ENCODE measurements around the gene ACOX1. TPM values are rescaled to one million over a fixed set of nuclear protein-coding genes. Genes with fewer than 3 reads are reported as not detected.

The ACOX1 gene
- total and polyA plus RNA-seq, 2 of the 13 experiments (the other 11 are each of a cell fraction or from before 2014, with no cell fraction given) = 86.4 to 120 TPM

DNA sequence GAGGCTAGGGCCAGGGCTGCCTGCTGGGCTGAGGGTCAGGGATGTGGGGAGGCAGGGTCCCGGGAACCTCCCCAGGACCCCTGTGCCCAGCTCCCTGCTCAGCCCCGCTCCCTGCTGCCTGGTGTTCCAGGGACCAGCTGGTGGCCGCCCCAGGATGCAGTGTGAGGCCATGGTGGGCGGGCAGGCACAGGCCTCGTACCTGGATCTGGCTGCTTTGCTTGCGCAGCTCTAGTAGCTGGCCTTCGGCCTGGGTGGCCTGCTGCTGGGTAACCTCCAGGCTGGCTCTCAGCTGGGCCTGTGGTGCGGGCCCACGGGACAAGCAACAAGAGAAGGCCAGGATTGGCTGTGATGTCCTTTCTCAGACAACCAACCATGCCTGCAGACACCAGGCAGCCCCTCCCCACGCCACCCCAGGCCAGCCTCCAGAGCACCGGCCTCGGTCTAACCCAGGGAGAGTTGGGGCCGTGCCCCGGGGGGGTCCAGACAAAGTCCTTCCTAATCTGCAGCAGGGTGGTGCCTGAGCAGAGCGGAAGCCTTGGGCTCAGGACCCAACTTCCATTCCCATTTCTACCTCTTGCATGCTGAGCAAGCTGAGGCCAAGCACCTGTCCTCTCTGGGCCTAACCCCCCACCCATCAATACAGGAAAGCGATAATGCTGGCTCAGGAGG lies 86.3 kb downstream of the ACOX1 start (continued):
- no peak for TF ChIP-seq SRSF4 (IDR thresholded peaks at IDR 0.05; ENCODE audit: low read depth, low read length, poor library complexity, severe bottlenecking)
- TF ChIP-seq ZNF232 (CRISPR knock-in tag; IDR thresholded peaks at IDR 0.05; ENCODE audit: borderline replicate concordance) = peak; percentile 34; the same call in 1 of the 2 replicates
- TF ChIP-seq CHCHD3 (CRISPR knock-in tag; IDR thresholded peaks at IDR 0.05) = no peak
- TF ChIP-seq, protein P1, sequence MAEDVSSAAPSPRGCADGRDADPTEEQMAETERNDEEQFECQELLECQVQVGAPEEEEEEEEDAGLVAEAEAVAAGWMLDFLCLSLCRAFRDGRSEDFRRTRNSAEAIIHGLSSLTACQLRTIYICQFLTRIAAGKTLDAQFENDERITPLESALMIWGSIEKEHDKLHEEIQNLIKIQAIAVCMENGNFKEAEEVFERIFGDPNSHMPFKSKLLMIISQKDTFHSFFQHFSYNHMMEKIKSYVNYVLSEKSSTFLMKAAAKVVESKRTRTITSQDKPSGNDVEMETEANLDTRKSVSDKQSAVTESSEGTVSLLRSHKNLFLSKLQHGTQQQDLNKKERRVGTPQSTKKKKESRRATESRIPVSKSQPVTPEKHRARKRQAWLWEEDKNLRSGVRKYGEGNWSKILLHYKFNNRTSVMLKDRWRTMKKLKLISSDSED (CRISPR knock-in tag; IDR thresholded peaks at IDR 0.05) = no peak
- TF ChIP-seq POGZ (CRISPR knock-in tag; IDR thresholded peaks at IDR 0.05) = peak; percentile 34
- TF ChIP-seq, protein P2, sequence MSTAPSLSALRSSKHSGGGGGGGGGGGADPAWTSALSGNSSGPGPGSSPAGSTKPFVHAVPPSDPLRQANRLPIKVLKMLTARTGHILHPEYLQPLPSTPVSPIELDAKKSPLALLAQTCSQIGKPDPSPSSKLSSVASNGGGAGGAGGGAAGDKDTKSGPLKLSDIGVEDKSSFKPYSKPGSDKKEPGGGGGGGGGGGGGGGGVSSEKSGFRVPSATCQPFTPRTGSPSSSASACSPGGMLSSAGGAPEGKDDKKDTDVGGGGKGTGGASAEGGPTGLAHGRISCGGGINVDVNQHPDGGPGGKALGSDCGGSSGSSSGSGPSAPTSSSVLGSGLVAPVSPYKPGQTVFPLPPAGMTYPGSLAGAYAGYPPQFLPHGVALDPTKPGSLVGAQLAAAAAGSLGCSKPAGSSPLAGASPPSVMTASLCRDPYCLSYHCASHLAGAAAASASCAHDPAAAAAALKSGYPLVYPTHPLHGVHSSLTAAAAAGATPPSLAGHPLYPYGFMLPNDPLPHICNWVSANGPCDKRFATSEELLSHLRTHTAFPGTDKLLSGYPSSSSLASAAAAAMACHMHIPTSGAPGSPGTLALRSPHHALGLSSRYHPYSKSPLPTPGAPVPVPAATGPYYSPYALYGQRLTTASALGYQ (CRISPR knock-in tag; IDR thresholded peaks at IDR 0.05) = 0 out of 2 replicates have a peak, but pooled peaks have one; percentile 21
- no peak for TF ChIP-seq PCBP2 (optimal IDR thresholded peaks at IDR 0.05; ENCODE audit: low read depth, low read length, poor library complexity, severe bottlenecking)
- TF ChIP-seq, protein P3, sequence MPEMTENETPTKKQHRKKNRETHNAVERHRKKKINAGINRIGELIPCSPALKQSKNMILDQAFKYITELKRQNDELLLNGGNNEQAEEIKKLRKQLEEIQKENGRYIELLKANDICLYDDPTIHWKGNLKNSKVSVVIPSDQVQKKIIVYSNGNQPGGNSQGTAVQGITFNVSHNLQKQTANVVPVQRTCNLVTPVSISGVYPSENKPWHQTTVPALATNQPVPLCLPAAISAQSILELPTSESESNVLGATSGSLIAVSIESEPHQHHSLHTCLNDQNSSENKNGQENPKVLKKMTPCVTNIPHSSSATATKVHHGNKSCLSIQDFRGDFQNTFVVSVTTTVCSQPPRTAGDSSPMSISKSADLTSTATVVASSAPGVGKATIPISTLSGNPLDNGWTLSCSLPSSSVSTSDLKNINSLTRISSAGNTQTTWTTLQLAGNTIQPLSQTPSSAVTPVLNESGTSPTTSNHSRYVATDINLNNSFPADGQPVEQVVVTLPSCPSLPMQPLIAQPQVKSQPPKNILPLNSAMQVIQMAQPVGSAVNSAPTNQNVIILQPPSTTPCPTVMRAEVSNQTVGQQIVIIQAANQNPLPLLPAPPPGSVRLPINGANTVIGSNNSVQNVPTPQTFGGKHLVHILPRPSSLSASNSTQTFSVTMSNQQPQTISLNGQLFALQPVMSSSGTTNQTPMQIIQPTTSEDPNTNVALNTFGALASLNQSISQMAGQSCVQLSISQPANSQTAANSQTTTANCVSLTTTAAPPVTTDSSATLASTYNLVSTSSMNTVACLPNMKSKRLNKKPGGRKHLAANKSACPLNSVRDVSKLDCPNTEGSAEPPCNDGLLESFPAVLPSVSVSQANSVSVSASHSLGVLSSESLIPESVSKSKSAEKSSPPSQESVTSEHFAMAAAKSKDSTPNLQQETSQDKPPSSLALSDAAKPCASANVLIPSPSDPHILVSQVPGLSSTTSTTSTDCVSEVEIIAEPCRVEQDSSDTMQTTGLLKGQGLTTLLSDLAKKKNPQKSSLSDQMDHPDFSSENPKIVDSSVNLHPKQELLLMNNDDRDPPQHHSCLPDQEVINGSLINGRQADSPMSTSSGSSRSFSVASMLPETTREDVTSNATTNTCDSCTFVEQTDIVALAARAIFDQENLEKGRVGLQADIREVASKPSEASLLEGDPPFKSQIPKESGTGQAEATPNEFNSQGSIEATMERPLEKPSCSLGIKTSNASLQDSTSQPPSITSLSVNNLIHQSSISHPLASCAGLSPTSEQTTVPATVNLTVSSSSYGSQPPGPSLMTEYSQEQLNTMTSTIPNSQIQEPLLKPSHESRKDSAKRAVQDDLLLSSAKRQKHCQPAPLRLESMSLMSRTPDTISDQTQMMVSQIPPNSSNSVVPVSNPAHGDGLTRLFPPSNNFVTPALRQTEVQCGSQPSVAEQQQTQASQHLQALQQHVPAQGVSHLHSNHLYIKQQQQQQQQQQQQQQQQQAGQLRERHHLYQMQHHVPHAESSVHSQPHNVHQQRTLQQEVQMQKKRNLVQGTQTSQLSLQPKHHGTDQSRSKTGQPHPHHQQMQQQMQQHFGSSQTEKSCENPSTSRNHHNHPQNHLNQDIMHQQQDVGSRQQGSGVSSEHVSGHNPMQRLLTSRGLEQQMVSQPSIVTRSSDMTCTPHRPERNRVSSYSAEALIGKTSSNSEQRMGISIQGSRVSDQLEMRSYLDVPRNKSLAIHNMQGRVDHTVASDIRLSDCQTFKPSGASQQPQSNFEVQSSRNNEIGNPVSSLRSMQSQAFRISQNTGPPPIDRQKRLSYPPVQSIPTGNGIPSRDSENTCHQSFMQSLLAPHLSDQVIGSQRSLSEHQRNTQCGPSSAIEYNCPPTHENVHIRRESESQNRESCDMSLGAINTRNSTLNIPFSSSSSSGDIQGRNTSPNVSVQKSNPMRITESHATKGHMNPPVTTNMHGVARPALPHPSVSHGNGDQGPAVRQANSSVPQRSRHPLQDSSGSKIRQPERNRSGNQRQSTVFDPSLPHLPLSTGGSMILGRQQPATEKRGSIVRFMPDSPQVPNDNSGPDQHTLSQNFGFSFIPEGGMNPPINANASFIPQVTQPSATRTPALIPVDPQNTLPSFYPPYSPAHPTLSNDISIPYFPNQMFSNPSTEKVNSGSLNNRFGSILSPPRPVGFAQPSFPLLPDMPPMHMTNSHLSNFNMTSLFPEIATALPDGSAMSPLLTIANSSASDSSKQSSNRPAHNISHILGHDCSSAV (CRISPR knock-in tag; IDR thresholded peaks at IDR 0.05; ENCODE audit: borderline replicate concordance) = no peak
- no peak for TF ChIP-seq FOXA1 (IDR thresholded peaks at IDR 0.05)
- no peak for TF ChIP-seq FOXA1 (CRISPR knock-in tag; IDR thresholded peaks at IDR 0.05)
- TF ChIP-seq, protein P4, sequence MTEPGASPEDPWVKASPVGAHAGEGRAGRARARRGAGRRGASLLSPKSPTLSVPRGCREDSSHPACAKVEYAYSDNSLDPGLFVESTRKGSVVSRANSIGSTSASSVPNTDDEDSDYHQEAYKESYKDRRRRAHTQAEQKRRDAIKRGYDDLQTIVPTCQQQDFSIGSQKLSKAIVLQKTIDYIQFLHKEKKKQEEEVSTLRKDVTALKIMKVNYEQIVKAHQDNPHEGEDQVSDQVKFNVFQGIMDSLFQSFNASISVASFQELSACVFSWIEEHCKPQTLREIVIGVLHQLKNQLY (CRISPR knock-in tag; IDR thresholded peaks at IDR 0.05) = no peak
- peak; percentile 75; the same call in 1 of the 2 replicates for TF ChIP-seq ZFP1 (CRISPR knock-in tag; IDR thresholded peaks at IDR 0.05)
- TF ChIP-seq ZNF614 (CRISPR knock-in tag; IDR thresholded peaks at IDR 0.05; ENCODE audit: borderline replicate concordance) = peak; percentile 40; the same call in 1 of the 2 replicates
- TF ChIP-seq REL (CRISPR knock-in tag; conservative IDR thresholded peaks at IDR 0.05) = no peak
- TF ChIP-seq NFRKB (IDR thresholded peaks at IDR 0.05) = no peak
- TF ChIP-seq POLR2AphosphoS2 (IDR thresholded peaks at IDR 0.05; ENCODE audit: low read depth, low read length) = no peak
- no peak for TF ChIP-seq THYN1 (CRISPR knock-in tag; IDR thresholded peaks at IDR 0.05; ENCODE audit: borderline replicate concordance, low read depth)
- TF ChIP-seq TGIF2 (CRISPR knock-in tag; IDR thresholded peaks at IDR 0.05) = peak; percentile 65; the same call in 1 of the 2 replicates
